Activated naive CD4-positive, alpha-beta T cell treated with anti-CD3 and anti-CD28 coated beads for 36 hours (primary cell): ENCODE results near the gene MAP3K13. TPM values are rescaled to one million over a fixed set of nuclear protein-coding genes. Genes with fewer than 3 reads are reported as not detected.

ENCODE experiments used
- CTCF ChIA-PET: fragments of 350-600 bp; sonication (Branson Sonifier 250); formaldehyde crosslinking; loops from one replicate; lab custom pipeline; 2021; ENCODE audit warnings: antibody characterized with exemption; lab: Charles Lee
- DNase-seq: peaks from one replicate; pipeline ENCODE4 v3.0.0-alpha.2; 2020
- H3K27ac Mint-ChIP-seq: one replicate; pipeline ENCODE4 v1.8.0; 2021; ENCODE audit warnings: mild to moderate bottlenecking, mixed read lengths
- H3K27me3 Mint-ChIP-seq: one replicate; pipeline ENCODE4 v1.8.0; 2021; ENCODE audit warnings: low read depth, mixed read lengths
- H3K36me3 Mint-ChIP-seq: one replicate; pipeline ENCODE4 v1.8.0; 2021; ENCODE audit warnings: low read depth, mixed read lengths
- H3K4me1 Mint-ChIP-seq: one replicate; pipeline ENCODE4 v1.8.0; 2021; ENCODE audit warnings: low read depth, mixed read lengths
- H3K4me3 Mint-ChIP-seq: one replicate; pipeline ENCODE4 v1.8.0; 2021; ENCODE audit warnings: mild to moderate bottlenecking, moderate library complexity, mixed read lengths
- H3K9me3 Mint-ChIP-seq: one replicate; pipeline ENCODE4 v1.8.0; 2021; ENCODE audit warnings: mixed read lengths
- intact Hi-C: fragments of 100-400 bp; cut with micrococcal nuclease; formaldehyde crosslinking; loops from one replicate; pipeline ENCODE4 v1.15.1; 2023
- total RNA-seq, 2 experiments: library from RNA; stranded (reverse); gene quantifications; one replicate each; pipeline ENCODE4 v1.2.3, GENCODE V29; 2021

MAP3K13 gene
- total RNA-seq, 2 experiments from 2014 or later, result 11.5 to 13.3 TPM

DNA sequence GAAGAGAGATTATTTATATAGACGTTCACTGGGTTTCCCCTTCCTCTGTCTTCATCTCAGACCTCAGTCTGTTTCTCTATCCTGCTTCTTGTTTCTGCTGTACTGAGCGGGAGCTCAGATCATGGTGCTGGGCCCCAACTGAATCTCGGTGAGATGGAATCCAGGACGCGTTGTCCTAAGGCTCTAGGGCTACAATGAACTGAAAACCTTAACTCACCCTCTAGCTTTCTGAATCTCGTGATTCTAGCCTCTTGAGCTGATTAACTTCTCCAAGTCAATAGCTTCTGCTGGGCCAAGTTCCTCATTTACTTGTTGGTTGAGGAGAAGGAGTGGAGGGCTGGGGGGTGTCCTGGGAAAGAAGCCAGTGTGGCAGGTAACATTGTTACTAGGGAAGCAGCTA, 32.7 kb upstream of the MAP3K13 start:
- Mint-ChIP-seq H3K36me3 (no peaks in the 10 kb centered on the region), H3K27me3 (peaks cover 3% of the 10 kb centered on the region), H3K4me3 (no peak overlapping the region), H3K27ac (peak overlapping the region; percentile 31), H3K4me1 (peaks cover 4% of the 10 kb centered on the region), H3K9me3 (no peaks in the 10 kb centered on the region)
- CTCF ChIA-PET, result interaction anchor here (0.5 to 1.1 kb wide), 2 partner anchors 22 to 381 kb away, joined by 3 to 4 read pairs; no protein-coding TSS in a partner anchor
- no peak for DNase-seq
- intact Hi-C loops, result no loop called here

DNA sequence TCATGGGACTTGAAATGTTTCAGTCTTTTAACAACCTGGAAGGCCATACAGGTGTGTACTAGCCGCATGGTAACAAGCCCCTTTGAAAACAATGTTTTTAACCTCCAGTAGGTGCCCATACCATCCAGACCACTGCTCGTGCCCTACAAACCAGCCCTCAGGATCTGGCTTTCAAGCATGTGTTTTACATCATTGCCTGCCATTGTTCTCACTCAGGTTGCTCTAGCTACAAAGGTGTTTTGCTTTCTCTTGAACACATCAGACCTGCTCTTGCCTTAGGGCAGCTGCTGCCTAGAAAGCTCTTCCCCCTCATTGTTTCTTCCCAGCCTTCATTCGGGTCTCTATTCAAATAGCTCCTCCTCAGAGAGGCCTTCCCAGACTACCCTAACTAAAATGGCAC, 32.3 kb upstream of the MAP3K13 start:
- Mint-ChIP-seq H3K36me3 (no peaks in the 10 kb centered on the region), H3K4me3 (no peak overlapping the region), H3K9me3 (no peaks in the 10 kb centered on the region), H3K4me1 (peaks cover 4% of the 10 kb centered on the region), H3K27me3 (peaks cover 3% of the 10 kb centered on the region), H3K27ac (no peak overlapping the region)
- intact Hi-C loops, result no loop called here
- CTCF ChIA-PET, result interaction anchor here (0.5 to 1.1 kb wide), 2 partner anchors 22 to 381 kb away, joined by 3 to 4 read pairs; no protein-coding TSS in a partner anchor
- no peak for DNase-seq

DNA sequence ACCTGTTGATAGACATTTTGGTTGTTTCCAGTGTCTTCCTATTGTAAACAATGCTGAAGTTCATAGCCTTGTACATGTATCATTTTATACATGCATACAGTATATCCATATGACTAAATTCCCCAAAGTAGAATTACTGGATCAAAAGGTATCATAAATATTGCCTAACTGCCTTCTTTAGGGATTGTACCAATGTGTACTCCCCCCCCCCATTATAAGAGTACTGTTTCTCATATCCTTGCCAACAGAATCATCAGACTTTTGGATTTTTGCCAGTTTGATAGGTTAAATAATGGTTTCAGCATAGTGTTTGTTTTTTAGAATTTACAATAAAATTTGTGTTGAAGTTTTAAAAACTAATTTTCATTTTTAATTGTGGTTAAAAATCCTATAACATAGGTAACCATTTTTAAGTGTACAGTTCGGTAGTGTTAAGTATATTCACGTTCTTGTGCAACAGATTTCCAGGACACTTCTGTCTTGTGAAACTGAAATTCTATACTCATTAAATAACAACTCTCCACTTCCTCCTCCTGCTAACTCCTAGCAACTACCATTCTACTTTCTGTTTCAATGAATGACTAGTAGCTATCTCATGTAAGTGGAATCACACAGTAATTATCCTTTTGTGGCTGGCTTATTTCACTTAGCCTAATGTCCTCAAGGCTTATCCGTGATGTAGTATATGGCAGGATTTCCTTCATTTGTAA, 30.8 kb upstream of the MAP3K13 start:
- Mint-ChIP-seq H3K36me3 (no peaks in the 10 kb centered on the region), H3K27me3 (no peaks in the 10 kb centered on the region), H3K9me3 (no peaks in the 10 kb centered on the region), H3K4me3 (no peak overlapping the region), H3K27ac (no peak overlapping the region), H3K4me1 (peaks cover 6% of the 10 kb centered on the region)
- intact Hi-C loops, result no loop called here
- CTCF ChIA-PET, result interaction anchor here (1.4 kb wide), 2 partner anchors 24 to 53 kb away, joined by 3 to 5 read pairs; no protein-coding TSS in a partner anchor
- DNase-seq, result no peak

DNA sequence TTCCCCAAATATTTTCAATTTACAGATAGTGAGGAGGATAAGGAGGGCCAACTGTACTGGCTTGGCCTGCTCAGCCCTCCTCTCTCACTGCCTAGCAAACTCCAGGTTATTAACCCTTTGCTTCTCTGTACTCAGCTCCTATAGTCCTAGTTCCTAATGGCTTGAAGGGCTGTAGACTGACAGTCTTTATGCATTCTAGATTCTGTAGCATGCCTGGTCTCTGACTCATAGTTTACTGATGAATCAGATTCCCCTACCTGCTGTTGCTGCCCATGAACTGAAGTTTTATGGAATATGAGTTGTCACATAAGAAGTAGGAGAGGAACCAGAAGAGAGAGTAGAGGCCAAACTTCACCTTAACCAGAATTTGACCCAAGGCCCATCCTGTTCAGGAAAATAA, 27.1 kb upstream of the MAP3K13 start:
- H3K9me3 Mint-ChIP-seq, result no peaks in the 10 kb centered on the region

DNA sequence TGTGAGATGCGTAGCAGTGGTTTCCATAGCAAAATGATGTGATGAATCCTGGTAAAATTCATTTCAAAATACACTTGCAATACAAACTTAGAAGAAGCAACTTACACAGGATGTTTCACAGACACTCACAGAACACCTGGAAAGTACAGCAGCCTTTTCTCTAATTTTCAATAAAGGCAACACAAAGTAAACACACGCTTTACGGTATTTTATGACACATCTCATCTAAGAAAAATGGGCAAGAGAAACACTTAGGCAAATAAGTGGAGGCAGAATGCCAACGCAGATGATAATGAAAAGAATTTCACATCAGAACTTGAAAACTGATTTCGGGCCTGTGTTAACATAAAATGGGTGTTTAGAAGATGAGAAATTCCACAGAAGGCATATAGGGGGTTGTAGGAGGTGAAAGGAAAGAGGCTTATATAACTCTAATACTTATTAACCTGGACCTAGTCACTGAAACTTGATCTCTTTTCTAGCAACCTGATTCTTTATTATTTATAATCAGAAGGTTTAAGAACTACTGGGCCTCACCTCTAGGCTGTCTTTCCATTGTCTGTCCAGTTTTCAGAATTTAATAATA, 25.6 kb upstream of the MAP3K13 start:
- CTCF ChIA-PET, result interaction anchor here (0.6 to 1.0 kb wide), 2 partner anchors 11 to 28 kb away, joined by 3 to 6 read pairs; no protein-coding TSS in a partner anchor
- no peaks in the 10 kb centered on the region for H3K36me3 Mint-ChIP-seq
- H3K4me3 Mint-ChIP-seq, result no peak overlapping the region
- H3K27ac Mint-ChIP-seq, result no peak overlapping the region
- H3K27me3 Mint-ChIP-seq, result no peaks in the 10 kb centered on the region
- no peaks in the 10 kb centered on the region for H3K9me3 Mint-ChIP-seq
- DNase-seq, result no peak
- H3K4me1 Mint-ChIP-seq, result peaks cover 6% of the 10 kb centered on the region
- intact Hi-C loops, result no loop called here

More for the DNA sequence above, 27.1 kb upstream of the MAP3K13 start:
- intact Hi-C loops, result no loop called here
- Mint-ChIP-seq H3K27me3 (no peaks in the 10 kb centered on the region), H3K36me3 (no peaks in the 10 kb centered on the region), H3K4me3 (no peak overlapping the region), H3K27ac (no peak overlapping the region), H3K4me1 (peaks cover 6% of the 10 kb centered on the region)
- CTCF ChIA-PET, result interaction anchor here (0.6 kb wide), 1 partner anchor 204 kb away, joined by 3 read pairs; no protein-coding TSS in a partner anchor
- DNase-seq, result no peak

DNA sequence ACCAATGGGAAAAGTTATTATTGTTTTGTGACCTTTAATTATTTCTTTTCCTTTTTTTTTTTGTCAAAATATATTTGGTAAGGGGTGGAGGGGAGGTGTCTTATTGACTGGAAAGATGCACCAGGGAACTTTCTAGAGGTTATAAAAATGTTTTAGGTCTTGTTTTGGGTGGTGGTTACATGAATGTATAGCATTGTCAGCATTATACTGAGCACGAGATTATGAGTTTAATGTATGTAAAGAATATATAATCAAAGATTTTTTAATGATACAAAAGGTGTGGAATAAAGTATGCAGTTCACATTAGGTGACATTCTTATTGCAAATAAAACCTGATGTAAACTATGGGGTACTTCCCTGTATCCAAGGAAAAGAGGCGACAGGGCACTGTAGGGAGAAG, 23.0 kb upstream of the MAP3K13 start:
- Mint-ChIP-seq H3K4me3 (no peak overlapping the region), H3K4me1 (peaks cover 2% of the 10 kb centered on the region), H3K27me3 (no peaks in the 10 kb centered on the region), H3K27ac (no peak overlapping the region), H3K36me3 (no peaks in the 10 kb centered on the region), H3K9me3 (no peaks in the 10 kb centered on the region)
- DNase-seq, result no peak
- CTCF ChIA-PET, result no interaction called here
- intact Hi-C loops, result no loop called here

DNA sequence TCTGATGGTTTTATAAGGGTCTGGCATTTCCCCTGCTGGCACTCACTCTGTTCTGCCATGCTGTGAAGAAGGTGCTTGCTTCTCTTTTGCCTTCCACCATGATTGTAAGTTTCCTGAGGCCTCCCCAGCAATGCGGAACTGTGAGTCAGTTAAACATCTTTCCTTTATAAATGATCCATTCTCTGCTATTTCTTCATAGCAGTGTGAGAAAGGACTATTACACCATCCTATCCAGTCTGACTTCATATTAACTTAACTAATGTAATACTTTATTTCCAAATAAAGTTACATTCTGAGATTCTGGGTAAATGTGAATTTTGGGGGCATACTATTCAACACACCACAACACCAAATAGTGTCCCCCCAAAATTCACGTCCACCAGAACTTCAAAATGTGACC, 22.2 kb upstream of the MAP3K13 start:
- CTCF ChIA-PET, result no interaction called here
- H3K27me3 Mint-ChIP-seq, result no peaks in the 10 kb centered on the region
- no peaks in the 10 kb centered on the region for H3K36me3 Mint-ChIP-seq
- no peak overlapping the region for H3K4me3 Mint-ChIP-seq
- H3K4me1 Mint-ChIP-seq, result peaks cover 2% of the 10 kb centered on the region
- DNase-seq, result no peak
- H3K27ac Mint-ChIP-seq, result no peak overlapping the region
- intact Hi-C loops, result no loop called here
- no peaks in the 10 kb centered on the region for H3K9me3 Mint-ChIP-seq

DNA sequence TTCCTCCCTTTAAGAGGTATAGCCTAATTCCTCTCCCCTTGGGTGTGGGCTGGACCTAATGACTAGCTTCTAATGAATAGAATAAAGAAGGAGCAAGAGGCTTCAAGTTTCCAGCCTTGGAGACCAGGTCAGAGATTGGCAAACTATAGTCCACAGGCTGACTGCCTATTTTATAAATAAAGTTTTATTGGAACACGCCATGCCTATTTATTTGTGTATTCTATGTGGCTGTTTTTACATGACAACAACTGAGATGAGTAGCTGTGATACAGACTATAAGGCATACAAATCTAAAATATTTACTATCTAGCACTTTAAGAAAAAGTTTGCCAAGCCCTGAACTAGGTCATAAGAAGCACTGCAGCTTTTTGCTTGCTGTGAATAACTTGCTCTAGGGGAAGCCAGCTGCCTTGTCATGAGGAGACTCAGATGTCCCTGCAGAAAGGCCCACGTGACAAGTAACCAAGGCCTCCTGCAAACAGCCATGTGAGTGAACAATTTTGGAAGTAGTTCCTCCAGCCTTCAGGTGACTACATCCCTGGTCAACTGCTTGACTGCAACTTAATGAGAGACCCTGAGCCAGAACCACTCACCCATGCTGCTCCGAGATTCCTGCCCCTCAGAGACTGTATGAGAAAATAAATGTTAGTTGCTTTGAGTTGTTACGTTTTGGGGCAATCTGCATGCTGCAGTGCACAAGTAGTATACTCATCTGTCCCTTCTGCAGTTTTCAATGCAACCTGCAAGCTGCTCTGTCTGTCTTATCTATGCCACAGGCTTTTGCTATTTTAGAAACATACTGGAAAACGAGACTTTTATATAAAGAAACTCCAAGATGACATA, 21.1 kb upstream of the MAP3K13 start:
- no peaks in the 10 kb centered on the region for H3K9me3 Mint-ChIP-seq
- no peaks in the 10 kb centered on the region for H3K27me3 Mint-ChIP-seq
- intact Hi-C loops, result no loop called here
- CTCF ChIA-PET, result interaction anchor here (1.0 kb wide), 1 partner anchor 12 kb away, joined by 4 read pairs; no protein-coding TSS in a partner anchor
- no peak for DNase-seq
- no peaks in the 10 kb centered on the region for H3K36me3 Mint-ChIP-seq
- no peaks in the 10 kb centered on the region for H3K4me1 Mint-ChIP-seq
- H3K27ac Mint-ChIP-seq, result no peak overlapping the region
- H3K4me3 Mint-ChIP-seq, result no peak overlapping the region

DNA sequence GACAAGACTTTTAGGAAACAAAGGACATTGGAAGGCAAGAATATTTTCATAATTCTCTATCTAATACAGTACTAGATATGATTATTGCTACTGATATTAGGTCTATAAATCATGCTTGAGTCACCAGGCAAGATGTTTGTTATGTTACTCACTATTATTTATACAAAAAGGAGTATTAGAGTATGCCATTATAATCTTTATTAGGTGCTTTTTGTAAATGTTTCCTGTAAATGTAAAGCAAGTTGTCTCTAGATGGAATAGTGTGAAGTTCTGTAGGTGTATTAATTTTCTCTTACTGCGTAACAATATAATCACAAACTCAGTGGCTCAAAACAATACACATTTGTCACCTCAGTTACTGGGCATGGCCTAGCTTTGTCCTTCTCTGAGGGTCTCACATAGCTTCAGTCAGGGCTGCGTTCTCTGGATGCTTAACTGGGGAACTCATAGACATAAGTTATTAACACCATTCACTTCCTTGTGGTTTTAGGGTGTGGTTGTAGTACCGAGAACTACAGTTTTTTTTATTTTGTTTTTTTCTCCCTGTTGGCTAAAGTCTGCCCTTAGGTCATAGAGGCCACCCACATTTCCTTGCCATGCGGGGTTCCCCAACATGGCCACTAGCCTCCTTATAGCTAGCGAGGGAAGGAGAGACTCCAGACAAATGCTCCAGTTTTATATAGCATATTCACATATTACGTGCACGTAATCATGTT, 20.3 kb upstream of the MAP3K13 start:
- no peaks in the 10 kb centered on the region for H3K4me1 Mint-ChIP-seq

DNA sequence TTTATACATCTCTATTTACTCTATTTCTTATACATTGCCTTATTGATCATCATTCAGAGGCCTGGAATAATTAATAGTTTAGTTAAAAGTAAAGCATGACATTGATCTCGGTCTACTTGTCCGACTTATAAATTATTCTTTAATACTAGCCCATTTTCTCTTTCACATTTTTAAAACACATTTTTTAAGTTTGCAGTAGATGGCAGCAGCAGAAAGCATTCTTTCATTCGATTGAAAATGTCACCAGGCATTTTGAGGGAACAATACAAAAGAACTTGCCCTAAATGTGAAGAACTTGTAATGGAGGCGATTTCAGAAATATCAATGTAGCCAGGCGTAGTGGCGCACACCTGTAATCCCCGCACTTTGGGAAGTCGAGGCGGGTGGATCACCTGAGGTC, 15.5 kb upstream of the MAP3K13 start:
- CTCF ChIA-PET, result no interaction called here
- Mint-ChIP-seq H3K27me3 (peaks cover 13% of the 10 kb centered on the region), H3K36me3 (no peaks in the 10 kb centered on the region)

More for the DNA sequence above, 20.3 kb upstream of the MAP3K13 start:
- intact Hi-C loops, result no loop called here
- Mint-ChIP-seq H3K27ac (no peak overlapping the region), H3K36me3 (no peaks in the 10 kb centered on the region), H3K9me3 (no peaks in the 10 kb centered on the region), H3K27me3 (no peaks in the 10 kb centered on the region), H3K4me3 (no peak overlapping the region)
- CTCF ChIA-PET, result interaction anchor here (1.2 kb wide), 1 partner anchor 12 kb away, joined by 4 read pairs; no protein-coding TSS in a partner anchor
- no peak for DNase-seq

DNA sequence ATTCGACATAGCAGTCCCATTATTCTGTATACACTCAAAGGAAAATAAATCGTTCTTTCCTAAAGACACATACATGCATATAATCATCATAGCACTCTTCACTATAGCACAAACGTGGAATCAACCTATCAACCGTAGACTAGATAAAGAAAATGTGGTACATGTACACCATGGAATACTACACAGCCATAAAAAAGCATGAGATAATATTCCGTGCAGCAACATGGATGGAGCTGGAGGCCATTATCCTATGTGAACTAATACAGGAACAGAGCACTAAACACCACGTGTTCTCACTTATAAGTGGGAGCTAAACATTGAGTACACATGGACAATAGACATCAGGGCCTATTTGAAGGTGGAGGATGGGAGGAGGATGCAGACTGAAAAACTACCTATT, 12.1 kb upstream of the MAP3K13 start:
- Mint-ChIP-seq H3K9me3 (no peaks in the 10 kb centered on the region), H3K4me3 (no peak overlapping the region), H3K4me1 (no peaks in the 10 kb centered on the region), H3K36me3 (no peaks in the 10 kb centered on the region), H3K27ac (no peak overlapping the region), H3K27me3 (peaks cover 18% of the 10 kb centered on the region)
- DNase-seq, result no peak
- intact Hi-C loops, result no loop called here
- CTCF ChIA-PET, result interaction anchor here (0.6 kb wide), 1 partner anchor 261 kb away, joined by 3 read pairs; no protein-coding TSS in a partner anchor

More for the DNA sequence above, 15.5 kb upstream of the MAP3K13 start:
- no peaks in the 10 kb centered on the region for H3K4me1 Mint-ChIP-seq
- no peaks in the 10 kb centered on the region for H3K9me3 Mint-ChIP-seq
- H3K4me3 Mint-ChIP-seq, result no peak overlapping the region
- DNase-seq, result no peak
- H3K27ac Mint-ChIP-seq, result no peak overlapping the region
- intact Hi-C loops, result no loop called here
